ENCODE measurements around the gene HARBI1.

GRCh38 chr11:46565232-46565840 is 51.7 kb downstream of the HARBI1 start:
- TF ChIP-seq TAF1 (IDR thresholded peaks at IDR 0.05; ENCODE audit: borderline replicate concordance, low read depth, low read length) = no peak
- no peak for TF ChIP-seq POLR2A (IDR thresholded peaks at IDR 0.05; ENCODE audit: low read depth, low read length)

Measured in GM12892 (cell line).